ENCODE results near the gene NECTIN4. TPM values are rescaled to one million over a fixed set of nuclear protein-coding genes. Genes with fewer than 3 reads are reported as not detected.

NECTIN4 gene
- total RNA-seq, 4 donors from 2014 or later = 0.27 TPM; not detected in 3

- Histone ChIP-seq H3K4me1 (peaks cover 0 to 11% of the 10 kb centered on the region in 2 donors), H3K4me3 (replicated peaks in 1 of 3) (no peak overlapping the region), H3K9me3 (no peaks in the 10 kb centered on the region), H3K27me3 (no peaks in the 10 kb centered on the region), H3K36me3 (no peaks in the 10 kb centered on the region), H3K27ac (no peak overlapping the region)
- no peak for DNase-seq
- TF ChIP-seq CTCF (IDR thresholded peaks at IDR 0.05) (no peak), POLR2A (IDR thresholded peaks at IDR 0.05) (no peak)
- 77 to 85% methylated on average over 5 of the region's 5 CpGs for WGBS, 2 donors
- intact Hi-C loops (cut with DNase I) = no loop called here
These were observed 8.6 kb downstream of the NECTIN4 start for GRCh38 chr1:161080441-161081405.

DNA sequence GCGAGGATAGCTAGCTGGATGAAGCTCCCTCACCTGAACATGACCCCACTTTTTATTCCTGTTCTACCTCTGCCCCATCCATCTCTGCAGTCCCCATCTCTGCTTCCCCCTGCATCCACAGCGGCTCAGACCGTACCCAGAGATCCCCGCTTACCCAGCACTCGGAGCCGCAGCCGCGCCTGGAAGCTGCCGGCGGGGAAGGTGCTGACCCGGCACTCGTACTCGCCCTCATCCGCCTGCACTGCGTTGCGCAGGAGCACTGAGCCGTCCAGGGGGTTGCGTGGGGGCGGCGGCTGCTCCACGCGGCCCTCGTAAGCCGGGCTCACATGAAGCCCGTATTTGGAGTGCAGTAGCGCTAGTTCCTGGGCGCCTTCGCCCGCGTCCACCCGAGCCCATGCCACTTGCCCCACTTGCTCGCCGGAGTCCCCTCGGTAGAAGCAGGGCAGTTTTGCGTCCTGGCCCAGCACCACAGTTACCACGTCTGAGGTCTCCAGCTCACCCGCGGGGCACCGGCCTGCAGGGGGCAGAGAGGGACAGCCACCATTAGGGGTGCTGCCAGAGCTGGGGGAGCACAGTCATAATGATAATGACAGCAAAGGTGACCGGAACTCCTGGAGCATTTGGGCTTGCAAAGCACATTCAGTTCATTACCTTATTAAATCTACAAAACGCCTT, 9.8 kb downstream of the NECTIN4 start:
- TF ChIP-seq CTCF (IDR thresholded peaks at IDR 0.05) (no peak), POLR2A (IDR thresholded peaks at IDR 0.05) (no peak)
- 58% methylated on average over 38 to 41 of the region's 41 CpGs for WGBS, 2 donors
- no peak overlapping the region for H3K27ac ChIP-seq

DNA sequence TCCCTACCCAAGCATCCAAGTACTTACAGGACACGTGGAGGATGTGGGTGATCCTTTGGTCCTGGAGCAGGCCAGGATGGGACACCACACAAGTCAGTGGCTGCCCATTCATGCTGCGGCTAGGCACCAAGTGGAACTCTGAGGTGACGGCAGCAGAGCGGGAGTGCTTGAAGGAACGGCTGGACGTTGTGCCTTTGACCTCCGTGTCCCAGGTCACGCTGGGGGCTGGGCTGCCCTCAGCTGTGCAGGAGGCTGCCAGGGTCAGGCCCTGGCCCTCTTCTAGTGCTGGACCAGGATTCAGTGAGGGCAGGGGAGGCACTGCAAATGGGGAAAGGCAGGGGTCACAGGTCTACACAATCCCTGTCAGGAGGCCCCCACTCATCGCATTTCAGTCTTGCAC, 11.9 kb downstream of the NECTIN4 start:
- TF ChIP-seq CTCF (IDR thresholded peaks at IDR 0.05) (no peak), POLR2A (IDR thresholded peaks at IDR 0.05) (no peak)
- 87 to 88% methylated on average over 3 to 9 of the region's 9 CpGs for WGBS, 2 donors
- Histone ChIP-seq H3K27ac (no peak overlapping the region), H3K27me3 (no peaks in the 10 kb centered on the region), H3K36me3 (no peaks in the 10 kb centered on the region), H3K4me1 (no peaks in the 10 kb centered on the region), H3K4me3 (replicated peaks in 1 of 3) (no peak overlapping the region), H3K9me3 (no peaks in the 10 kb centered on the region)
- no peak for DNase-seq
- intact Hi-C loops (cut with DNase I) = no loop called here

More for the DNA sequence above, 9.8 kb downstream of the NECTIN4 start:
- Histone ChIP-seq H3K4me1 (peaks cover 0 to 11% of the 10 kb centered on the region in 2 donors), H3K9me3 (no peaks in the 10 kb centered on the region), H3K4me3 (replicated peaks in 1 of 3) (no peak overlapping the region), H3K27me3 (no peaks in the 10 kb centered on the region), H3K36me3 (no peaks in the 10 kb centered on the region)
- no peak for DNase-seq
- intact Hi-C loops (cut with DNase I) = no loop called here

- TF ChIP-seq POLR2A (IDR thresholded peaks at IDR 0.05) = no peak
- no peak for TF ChIP-seq CTCF (IDR thresholded peaks at IDR 0.05)
- Histone ChIP-seq H3K36me3 (no peaks in the 10 kb centered on the region), H3K4me1 (no peaks in the 10 kb centered on the region), H3K4me3 (replicated peaks in 1 of 3) (no peak overlapping the region), H3K27me3 (no peaks in the 10 kb centered on the region), H3K9me3 (no peaks in the 10 kb centered on the region), H3K27ac (no peak overlapping the region)
- intact Hi-C loops (cut with DNase I) = no loop called here
- no peak for DNase-seq
These were observed 12.9 kb downstream of the NECTIN4 start for GRCh38 chr1:161076410-161076809.
